NOMO-1 treated with DMSO at 0.1 percent for 48 hours (cell line): ENCODE results near the gene SLC25A27.
A peak's percentile ranks its signal among the peaks of the same experiment; 100 is the strongest.

ENCODE experiments used
- DNase-seq: peaks from one replicate; lab custom pipeline; 2025; ENCODE audit not compliant: unreplicated experiment; lab: John Stamatoyannopoulos, UW

Gene SLC25A27

GRCh38 chr6:46704562-46704961, 51.8 kb downstream of the SLC25A27 start:
- DNase-seq: peak; percentile 51

GRCh38 chr6:46706464-46706863, 53.7 kb downstream of the SLC25A27 start:
- no peak for DNase-seq

GRCh38 chr6:46711491-46711890, 58.7 kb downstream of the SLC25A27 start:
- no peak for DNase-seq

GRCh38 chr6:46715141-46715540, 62.4 kb downstream of the SLC25A27 start:
- peak; percentile 67 for DNase-seq

- no peak for DNase-seq
Measured at GRCh38 chr6:46719099-46719498, 66.3 kb downstream of the SLC25A27 start.

DNA sequence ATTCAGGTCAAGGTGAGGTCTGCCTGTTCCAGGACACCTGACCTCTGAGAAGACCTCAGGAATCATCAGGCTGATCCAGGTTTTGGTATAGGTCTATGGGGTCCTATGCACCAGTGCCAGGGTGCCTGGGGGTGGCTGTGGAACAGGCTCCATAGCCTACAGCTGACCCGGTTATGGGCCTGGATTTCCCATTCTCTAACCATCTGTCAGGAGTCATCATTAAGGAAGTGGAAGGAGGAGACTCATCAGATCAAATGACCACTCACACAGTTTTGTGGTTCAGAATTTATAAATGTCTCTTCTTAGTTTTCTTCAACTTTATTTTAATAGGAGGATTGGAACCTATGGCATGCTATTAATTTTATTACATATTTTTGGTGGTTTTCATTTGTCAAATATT, 67.6 kb downstream of the SLC25A27 start:
- no peak for DNase-seq
